CD4-positive, alpha-beta T cell treated with Interferon gamma for 1 hour (primary cell): Measurements from ENCODE around the gene FBRSL1.

Experiments
- DNase-seq: peaks from one replicate; pipeline ENCODE4 v3.0.0-alpha.2; 2020

The FBRSL1 gene

GRCh38 chr12:132500142-132500855 is 10.3 kb downstream of the FBRSL1 start:
- DNase-seq: no peak

GRCh38 chr12:132500856-132501180 is 10.9 kb downstream of the FBRSL1 start:
- DNase-seq: no peak

- no peak for DNase-seq
Observed at GRCh38 chr12:132501204-132501940, 11.4 kb downstream of the FBRSL1 start.

GRCh38 chr12:132502149-132502881 is 12.4 kb downstream of the FBRSL1 start:
- DNase-seq: no peak

- no peak for DNase-seq
Observed at GRCh38 chr12:132502882-132503193, 12.9 kb downstream of the FBRSL1 start.

- DNase-seq: no peak
Observed at GRCh38 chr12:132503618-132504204, 13.8 kb downstream of the FBRSL1 start.

GRCh38 chr12:132505105-132505851 is 15.3 kb downstream of the FBRSL1 start:
- DNase-seq: peak; percentile 61

- DNase-seq: no peak
Observed at GRCh38 chr12:132505852-132506219, 15.9 kb downstream of the FBRSL1 start.

- peak; percentile 47 for DNase-seq
Observed at GRCh38 chr12:132506328-132507160, 16.6 kb downstream of the FBRSL1 start.

GRCh38 chr12:132507161-132507538 is 17.2 kb downstream of the FBRSL1 start:
- no peak for DNase-seq

- DNase-seq: no peak
Observed at GRCh38 chr12:132507656-132508490, 17.9 kb downstream of the FBRSL1 start.

- no peak for DNase-seq
Observed at GRCh38 chr12:132508491-132508740, 18.5 kb downstream of the FBRSL1 start.

GRCh38 chr12:132508860-132509732 is 19.1 kb downstream of the FBRSL1 start:
- no peak for DNase-seq

- DNase-seq: no peak
Observed at GRCh38 chr12:132510111-132510724, 20.3 kb downstream of the FBRSL1 start.

GRCh38 chr12:132510746-132511477 is 21.0 kb downstream of the FBRSL1 start:
- DNase-seq: no peak

- DNase-seq: no peak
Observed at GRCh38 chr12:132511516-132512196, 21.7 kb downstream of the FBRSL1 start.

GRCh38 chr12:132512197-132513069 is 22.5 kb downstream of the FBRSL1 start:
- no peak for DNase-seq

GRCh38 chr12:132513070-132513398 is 23.1 kb downstream of the FBRSL1 start:
- DNase-seq: no peak
